Measurements from ENCODE around the gene PUM2.

DNA sequence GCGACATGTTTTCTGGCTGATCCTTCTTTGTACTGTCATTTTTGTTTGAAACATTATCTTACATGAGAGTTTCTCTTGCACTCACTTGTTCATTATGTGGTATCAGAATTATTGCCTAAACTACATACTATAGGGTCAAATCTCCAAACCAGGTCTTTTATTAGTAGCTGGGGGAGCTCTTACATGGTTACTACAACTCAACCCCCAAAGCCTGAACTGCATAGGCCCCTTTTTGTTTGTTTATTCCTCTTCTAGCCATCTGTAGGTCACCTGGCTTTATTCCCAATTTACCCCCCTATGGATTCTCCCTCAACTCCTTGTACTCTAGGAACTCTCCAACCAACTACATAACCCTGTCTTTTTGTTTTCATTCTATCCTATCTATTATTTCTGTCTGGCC, 46.7 kb downstream of the PUM2 start:
- TF ChIP-seq, protein P1, sequence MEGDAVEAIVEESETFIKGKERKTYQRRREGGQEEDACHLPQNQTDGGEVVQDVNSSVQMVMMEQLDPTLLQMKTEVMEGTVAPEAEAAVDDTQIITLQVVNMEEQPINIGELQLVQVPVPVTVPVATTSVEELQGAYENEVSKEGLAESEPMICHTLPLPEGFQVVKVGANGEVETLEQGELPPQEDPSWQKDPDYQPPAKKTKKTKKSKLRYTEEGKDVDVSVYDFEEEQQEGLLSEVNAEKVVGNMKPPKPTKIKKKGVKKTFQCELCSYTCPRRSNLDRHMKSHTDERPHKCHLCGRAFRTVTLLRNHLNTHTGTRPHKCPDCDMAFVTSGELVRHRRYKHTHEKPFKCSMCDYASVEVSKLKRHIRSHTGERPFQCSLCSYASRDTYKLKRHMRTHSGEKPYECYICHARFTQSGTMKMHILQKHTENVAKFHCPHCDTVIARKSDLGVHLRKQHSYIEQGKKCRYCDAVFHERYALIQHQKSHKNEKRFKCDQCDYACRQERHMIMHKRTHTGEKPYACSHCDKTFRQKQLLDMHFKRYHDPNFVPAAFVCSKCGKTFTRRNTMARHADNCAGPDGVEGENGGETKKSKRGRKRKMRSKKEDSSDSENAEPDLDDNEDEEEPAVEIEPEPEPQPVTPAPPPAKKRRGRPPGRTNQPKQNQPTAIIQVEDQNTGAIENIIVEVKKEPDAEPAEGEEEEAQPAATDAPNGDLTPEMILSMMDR (IDR thresholded peaks at IDR 0.05), result no peak
- TF ChIP-seq POLR2AphosphoS5 (IDR thresholded peaks at IDR 0.05) (no peak), EP300 (IDR thresholded peaks at IDR 0.05) (no peak), POLR2A (IDR thresholded peaks at IDR 0.05) (no peak)

Data from sigmoid colon (tissue), 4 donors.